LNCaP clone FGC (cell line): ENCODE data around the gene B3GALT2.

ENCODE experiments used
- DNase-seq: peaks from one replicate; pipeline ENCODE4 v3.0.0-alpha.2; 2011; ENCODE audit warnings: low read depth
- H3K4me3 ChIP-seq: 2 replicates; pipeline ENCODE4 v1.5.1; 2011; ENCODE audit warnings: mild to moderate bottlenecking, low read depth, low read length, control low read depth
- TF ChIP-seq, protein P1 (sequence below): IDR thresholded peaks from 2 replicates; pipeline ENCODE4 v1.5.1; 2012; ENCODE audit warnings: mild to moderate bottlenecking; ENCODE audit not compliant: control insufficient read depth, insufficient read depth; ENCODE audit errors: extremely low read depth

Gene B3GALT2

DNA sequence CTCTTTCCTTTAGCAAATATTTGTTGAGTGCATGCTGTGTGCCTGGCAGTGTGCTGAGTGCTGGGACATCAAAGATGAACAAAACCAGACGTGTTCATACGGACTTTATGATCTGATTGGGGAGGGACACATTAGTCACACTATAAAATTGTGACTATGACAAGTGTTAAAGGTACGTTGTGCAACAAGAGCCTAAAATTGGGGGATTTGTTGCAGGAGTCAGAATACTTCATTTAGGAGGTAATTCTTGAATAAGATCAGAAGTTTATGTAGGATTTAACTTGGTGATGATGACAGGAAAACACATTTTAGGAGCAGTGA lies 29.6 kb downstream of the B3GALT2 start:
- no peak overlapping the region for H3K4me3 ChIP-seq
- no peak for DNase-seq
- TF ChIP-seq, protein P1, sequence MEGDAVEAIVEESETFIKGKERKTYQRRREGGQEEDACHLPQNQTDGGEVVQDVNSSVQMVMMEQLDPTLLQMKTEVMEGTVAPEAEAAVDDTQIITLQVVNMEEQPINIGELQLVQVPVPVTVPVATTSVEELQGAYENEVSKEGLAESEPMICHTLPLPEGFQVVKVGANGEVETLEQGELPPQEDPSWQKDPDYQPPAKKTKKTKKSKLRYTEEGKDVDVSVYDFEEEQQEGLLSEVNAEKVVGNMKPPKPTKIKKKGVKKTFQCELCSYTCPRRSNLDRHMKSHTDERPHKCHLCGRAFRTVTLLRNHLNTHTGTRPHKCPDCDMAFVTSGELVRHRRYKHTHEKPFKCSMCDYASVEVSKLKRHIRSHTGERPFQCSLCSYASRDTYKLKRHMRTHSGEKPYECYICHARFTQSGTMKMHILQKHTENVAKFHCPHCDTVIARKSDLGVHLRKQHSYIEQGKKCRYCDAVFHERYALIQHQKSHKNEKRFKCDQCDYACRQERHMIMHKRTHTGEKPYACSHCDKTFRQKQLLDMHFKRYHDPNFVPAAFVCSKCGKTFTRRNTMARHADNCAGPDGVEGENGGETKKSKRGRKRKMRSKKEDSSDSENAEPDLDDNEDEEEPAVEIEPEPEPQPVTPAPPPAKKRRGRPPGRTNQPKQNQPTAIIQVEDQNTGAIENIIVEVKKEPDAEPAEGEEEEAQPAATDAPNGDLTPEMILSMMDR: no peak

DNA sequence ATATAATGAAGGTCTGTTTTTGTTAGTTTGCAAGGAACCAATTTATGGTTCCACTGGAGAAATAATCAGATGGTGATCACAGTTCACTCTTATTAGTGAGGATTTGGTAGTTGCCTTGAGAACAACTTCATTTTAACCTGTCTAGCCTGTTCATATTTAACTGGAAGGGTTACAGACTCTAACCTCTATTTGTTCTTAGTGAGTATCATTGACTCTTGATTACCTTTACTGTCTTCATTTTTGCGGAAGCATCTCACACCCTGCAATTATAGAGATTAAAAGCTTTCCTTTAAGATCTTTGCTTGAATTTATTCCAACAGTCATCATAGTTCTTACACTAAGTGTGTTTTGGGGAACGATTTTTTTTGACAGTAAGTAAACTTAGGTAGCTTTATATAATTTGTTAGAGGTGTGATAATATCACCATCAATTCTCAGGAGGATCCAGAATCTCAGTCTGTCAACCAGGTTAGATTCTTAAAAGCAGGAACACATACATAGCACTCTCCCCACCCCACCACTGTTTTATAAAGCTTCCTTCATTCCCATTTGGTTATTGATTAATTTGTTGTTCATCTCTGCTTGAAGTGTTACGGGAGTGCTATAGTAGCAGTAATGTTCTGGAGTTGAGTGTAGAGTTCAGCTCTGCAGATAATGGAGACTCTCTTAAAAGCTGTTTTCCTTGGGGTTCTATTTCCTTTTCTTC lies 30.1 kb downstream of the B3GALT2 start:
- TF ChIP-seq, protein P1: no peak
- no peak overlapping the region for H3K4me3 ChIP-seq
- DNase-seq: no peak

DNA sequence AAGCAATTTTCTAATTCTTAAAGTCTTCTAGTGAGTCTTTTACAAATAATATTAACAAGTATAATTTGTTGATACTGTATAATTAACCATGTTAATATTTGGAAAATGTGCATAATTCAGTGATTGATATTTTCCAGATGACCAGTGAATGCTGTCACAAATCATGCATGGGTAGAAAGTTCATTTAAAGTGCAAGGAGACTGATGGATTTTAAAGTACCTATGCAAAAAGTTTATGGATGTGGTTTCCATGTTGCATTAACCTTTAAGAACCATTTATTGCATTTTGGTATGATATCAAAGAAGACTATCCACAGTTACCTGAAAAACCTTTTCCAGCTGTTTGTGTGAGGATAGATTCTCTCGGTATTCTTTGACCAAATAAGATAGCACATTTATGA lies 41.4 kb downstream of the B3GALT2 start:
- TF ChIP-seq, protein P1: no peak
- H3K4me3 ChIP-seq: no peak overlapping the region
- no peak for DNase-seq

DNA sequence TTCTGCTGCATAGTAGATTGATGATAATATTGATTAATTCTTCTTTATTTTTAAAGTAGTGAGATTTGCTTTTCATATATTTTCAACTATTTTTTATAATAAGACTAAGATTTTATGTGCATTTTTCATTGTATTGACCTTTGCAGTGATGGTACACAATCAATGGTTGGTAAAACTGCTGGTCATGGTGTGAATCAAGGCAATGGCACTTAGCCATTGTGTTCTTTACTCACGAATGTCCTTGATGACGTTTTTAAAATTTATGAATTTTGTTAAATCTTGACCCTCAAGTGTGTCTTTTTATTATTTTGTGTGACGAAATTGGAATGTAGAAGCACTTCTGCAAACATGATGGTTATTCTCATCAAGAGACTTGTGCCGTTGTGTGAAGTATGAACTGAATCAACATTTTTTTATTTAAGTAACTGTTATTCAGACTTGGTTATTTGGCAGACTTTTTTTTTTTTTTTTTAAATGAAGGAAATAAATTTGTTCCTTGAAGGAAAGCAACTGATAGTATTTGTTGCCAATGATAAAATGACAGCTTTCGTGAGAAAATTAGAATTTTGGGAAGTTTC lies 42.0 kb downstream of the B3GALT2 start:
- TF ChIP-seq, protein P1: no peak
- no peak for DNase-seq
- no peak overlapping the region for H3K4me3 ChIP-seq

DNA sequence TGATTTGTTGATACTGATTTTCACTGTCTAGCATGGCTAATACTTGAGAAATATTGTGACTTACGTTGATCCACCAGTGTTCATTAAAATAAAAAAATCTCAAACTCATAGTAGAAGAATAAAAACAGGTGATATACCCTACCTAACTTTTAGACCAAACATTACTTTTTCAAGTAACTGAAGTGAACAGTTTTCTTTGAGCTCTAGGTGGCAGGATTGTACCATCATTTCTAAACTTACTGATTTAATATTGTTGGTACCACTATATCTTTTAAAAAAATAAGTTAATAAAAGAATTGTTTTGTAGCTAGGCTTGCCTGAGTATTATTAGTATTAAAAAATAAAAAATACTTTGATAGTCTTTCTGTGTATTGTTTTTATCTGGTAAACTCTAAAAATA lies 43.1 kb downstream of the B3GALT2 start:
- DNase-seq: no peak
- H3K4me3 ChIP-seq: no peak overlapping the region
- TF ChIP-seq, protein P1: peak; percentile 46

DNA sequence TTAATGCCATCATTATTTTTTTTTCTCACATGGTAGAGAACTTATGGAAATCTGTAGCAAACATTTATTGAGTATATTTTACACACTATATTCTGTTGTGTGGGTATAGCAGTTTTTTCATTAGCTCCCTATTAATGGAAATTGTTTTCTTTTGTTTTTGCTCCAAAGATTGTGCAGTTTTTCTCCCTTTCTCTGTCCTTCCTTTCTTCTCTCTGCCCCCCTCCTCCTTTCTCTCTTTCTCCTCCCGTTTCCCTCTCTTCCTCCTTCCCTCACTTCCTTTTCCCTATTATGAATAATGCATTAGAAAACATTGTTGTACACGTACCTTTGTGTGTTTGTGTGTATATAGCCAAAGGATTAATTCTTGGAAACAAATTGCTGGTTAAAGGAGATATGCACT lies 44.0 kb downstream of the B3GALT2 start:
- TF ChIP-seq, protein P1: no peak
- no peak overlapping the region for H3K4me3 ChIP-seq
- no peak for DNase-seq

DNA sequence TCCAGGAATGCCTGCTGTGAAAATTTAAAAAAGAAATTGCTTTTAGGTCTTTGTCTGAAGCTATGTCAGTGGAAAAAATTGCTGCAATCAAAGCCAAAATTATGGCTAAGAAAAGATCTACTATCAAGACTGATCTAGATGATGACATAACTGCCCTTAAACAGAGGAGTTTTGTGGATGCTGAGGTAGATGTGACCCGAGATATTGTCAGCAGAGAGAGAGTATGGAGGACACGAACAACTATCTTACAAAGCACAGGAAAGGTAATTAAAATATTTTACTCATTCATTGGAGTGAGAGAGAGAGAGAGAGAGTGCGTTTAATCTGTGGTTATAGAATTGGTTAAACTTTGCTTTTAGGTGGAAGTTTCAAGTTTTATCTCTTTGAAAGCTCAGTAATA lies 44.6 kb downstream of the B3GALT2 start:
- no peak for DNase-seq
- TF ChIP-seq, protein P1: no peak
- no peak overlapping the region for H3K4me3 ChIP-seq
